ENCODE measurements around the gene CDYL. TPM values are rescaled to one million over a fixed set of nuclear protein-coding genes. Genes with fewer than 3 reads are reported as not detected.
A peak's percentile ranks its signal among the peaks of the same experiment; 100 is the strongest.

CDYL gene
- total RNA-seq, 1 donor from 2014 or later = 53.5 TPM

DNA sequence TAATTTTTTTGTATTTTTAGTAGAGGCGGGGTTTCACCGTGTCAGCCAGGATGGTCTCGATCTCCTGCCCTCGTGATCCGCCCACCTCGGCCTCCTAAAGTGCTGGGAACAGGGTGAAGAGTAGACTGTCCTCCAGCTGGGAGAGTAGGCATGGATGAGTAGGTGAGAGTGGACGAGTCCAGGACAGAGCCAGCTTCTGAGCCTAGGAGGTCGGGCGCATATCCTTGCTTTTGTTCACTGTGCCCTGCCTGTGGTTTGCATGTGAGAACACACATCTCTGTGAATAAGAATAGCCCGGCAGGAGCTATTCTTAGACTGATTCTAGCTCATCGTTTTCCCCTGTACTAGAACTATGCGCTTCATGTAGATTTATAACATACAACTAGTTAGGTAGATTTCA, 149.4 kb downstream of the CDYL start:
- H3K27ac ChIP-seq = no peak overlapping the region

DNA sequence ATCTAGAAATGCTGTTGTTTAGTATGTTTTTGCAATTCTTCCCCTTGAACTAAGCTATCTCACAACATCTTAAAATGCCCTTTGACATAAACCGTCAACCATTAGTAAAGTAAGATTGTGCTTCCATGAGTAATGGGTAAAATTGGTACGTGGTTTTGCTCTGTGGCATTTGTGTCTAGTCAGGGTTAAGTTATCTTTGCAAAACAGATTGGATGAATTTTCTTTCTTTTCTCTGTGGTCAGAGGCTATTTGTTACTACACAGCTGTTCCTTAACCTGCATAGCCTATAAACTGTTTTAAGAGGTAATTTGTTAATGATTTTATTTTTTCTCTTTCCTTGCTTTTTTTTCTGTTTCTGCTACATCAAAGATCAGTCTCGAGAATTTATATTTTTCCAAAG, 152.2 kb downstream of the CDYL start:
- H3K9me3 Mint-ChIP-seq = peaks cover 14% of the 10 kb centered on the region
- Histone ChIP-seq H3K4me1 (peaks cover 28% of the 10 kb centered on the region), H3K79me2 (ENCODE audit: low read depth) (peaks cover 97% of the 10 kb centered on the region), H3K4me3 (no peak overlapping the region), H3K36me3 (no peaks in the 10 kb centered on the region), H3K27me3 (no peaks in the 10 kb centered on the region), H3K9ac (no peak overlapping the region), H3K4me2 (no peak overlapping the region), H3K27ac (no peak overlapping the region), H3K9me3 (ENCODE audit: low read depth) (no peaks in the 10 kb centered on the region), H2AFZ (replicated peaks) (no peak overlapping the region), H4K20me1 (ENCODE audit: low read depth) (peaks cover 38% of the 10 kb centered on the region), H3F3A (ENCODE audit: low read depth) (peaks cover 9% of the 10 kb centered on the region)
- no peak overlapping the region for H3K4me3 Mint-ChIP-seq
- H3K27ac Mint-ChIP-seq = no peak overlapping the region
- H3K27me3 Mint-ChIP-seq (ENCODE audit: insufficient read depth, low read depth) = peaks cover 3% of the 10 kb centered on the region
- no peak for DNase-seq (ENCODE audit: low spot score)
- no peak for TF ChIP-seq EZH2 (IDR thresholded peaks at IDR 0.05)
- TF ChIP-seq EZH2phosphoT487 (IDR thresholded peaks at IDR 0.05) = no peak
- TF ChIP-seq, protein P1, sequence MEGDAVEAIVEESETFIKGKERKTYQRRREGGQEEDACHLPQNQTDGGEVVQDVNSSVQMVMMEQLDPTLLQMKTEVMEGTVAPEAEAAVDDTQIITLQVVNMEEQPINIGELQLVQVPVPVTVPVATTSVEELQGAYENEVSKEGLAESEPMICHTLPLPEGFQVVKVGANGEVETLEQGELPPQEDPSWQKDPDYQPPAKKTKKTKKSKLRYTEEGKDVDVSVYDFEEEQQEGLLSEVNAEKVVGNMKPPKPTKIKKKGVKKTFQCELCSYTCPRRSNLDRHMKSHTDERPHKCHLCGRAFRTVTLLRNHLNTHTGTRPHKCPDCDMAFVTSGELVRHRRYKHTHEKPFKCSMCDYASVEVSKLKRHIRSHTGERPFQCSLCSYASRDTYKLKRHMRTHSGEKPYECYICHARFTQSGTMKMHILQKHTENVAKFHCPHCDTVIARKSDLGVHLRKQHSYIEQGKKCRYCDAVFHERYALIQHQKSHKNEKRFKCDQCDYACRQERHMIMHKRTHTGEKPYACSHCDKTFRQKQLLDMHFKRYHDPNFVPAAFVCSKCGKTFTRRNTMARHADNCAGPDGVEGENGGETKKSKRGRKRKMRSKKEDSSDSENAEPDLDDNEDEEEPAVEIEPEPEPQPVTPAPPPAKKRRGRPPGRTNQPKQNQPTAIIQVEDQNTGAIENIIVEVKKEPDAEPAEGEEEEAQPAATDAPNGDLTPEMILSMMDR (IDR thresholded peaks at IDR 0.05) = no peak
- H3K36me3 Mint-ChIP-seq = peaks cover 21% of the 10 kb centered on the region
- H3K4me1 Mint-ChIP-seq = peaks cover 17% of the 10 kb centered on the region

More for the DNA sequence above, 149.4 kb downstream of the CDYL start:
- Histone ChIP-seq H3K79me2 (ENCODE audit: low read depth) (peaks cover 99% of the 10 kb centered on the region), H3K4me2 (peak overlapping the region; percentile 13), H2AFZ (replicated peaks) (no peak overlapping the region), H3K9me3 (ENCODE audit: low read depth) (no peaks in the 10 kb centered on the region), H3K9ac (no peak overlapping the region), H4K20me1 (ENCODE audit: low read depth) (peaks cover 14% of the 10 kb centered on the region), H3K4me3 (no peak overlapping the region), H3K36me3 (no peaks in the 10 kb centered on the region), H3K27me3 (no peaks in the 10 kb centered on the region), H3K4me1 (peaks cover 18% of the 10 kb centered on the region), H3F3A (ENCODE audit: low read depth) (peaks cover 9% of the 10 kb centered on the region)
- H3K4me1 Mint-ChIP-seq = peaks cover 7% of the 10 kb centered on the region
- no peaks in the 10 kb centered on the region for H3K27me3 Mint-ChIP-seq (ENCODE audit: insufficient read depth, low read depth)
- no peak overlapping the region for H3K4me3 Mint-ChIP-seq
- peak; percentile 20 for DNase-seq (ENCODE audit: low spot score)
- TF ChIP-seq, protein P1 (IDR thresholded peaks at IDR 0.05) = no peak
- no peak for TF ChIP-seq EZH2 (IDR thresholded peaks at IDR 0.05)
- TF ChIP-seq EZH2phosphoT487 (IDR thresholded peaks at IDR 0.05) = no peak
- peaks cover 18% of the 10 kb centered on the region for H3K9me3 Mint-ChIP-seq
- H3K36me3 Mint-ChIP-seq = peaks cover 31% of the 10 kb centered on the region
- no peak overlapping the region for H3K27ac Mint-ChIP-seq

DNA sequence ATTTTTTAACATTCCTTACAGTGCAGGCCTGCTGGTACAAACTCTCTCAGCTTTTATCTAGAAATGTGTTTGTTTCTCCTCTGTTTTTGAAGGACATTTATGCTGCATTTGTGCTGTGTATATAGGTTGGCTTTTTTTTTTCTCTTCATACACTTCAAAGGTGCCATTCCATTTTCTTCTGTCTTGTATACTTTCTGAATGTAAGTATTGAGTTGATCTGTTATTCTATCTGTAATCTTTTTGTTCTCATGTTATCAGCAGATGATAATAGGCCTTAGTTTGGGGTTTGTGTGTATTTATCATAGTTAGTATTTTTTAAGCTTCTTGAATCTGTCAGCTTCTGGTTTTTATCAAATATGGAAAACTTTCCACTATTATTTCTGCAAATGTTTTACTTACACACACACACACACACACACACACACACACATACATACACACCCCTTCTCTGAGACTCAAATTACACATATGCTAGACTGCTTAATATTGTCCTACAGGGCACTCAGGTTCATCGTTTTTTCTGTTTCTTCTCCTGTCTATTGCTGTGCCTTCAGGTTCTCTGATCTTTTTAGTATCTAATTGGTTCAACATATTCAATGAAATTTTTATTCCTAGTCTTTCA, 153.0 kb downstream of the CDYL start:
- Histone ChIP-seq H3F3A (ENCODE audit: low read depth) (peaks cover 5% of the 10 kb centered on the region), H3K27ac (no peak overlapping the region), H3K79me2 (ENCODE audit: low read depth) (peaks cover 97% of the 10 kb centered on the region), H2AFZ (replicated peaks) (no peak overlapping the region), H3K27me3 (no peaks in the 10 kb centered on the region), H3K4me3 (no peak overlapping the region), H3K4me2 (no peak overlapping the region), H3K4me1 (peaks cover 28% of the 10 kb centered on the region), H3K9me3 (ENCODE audit: low read depth) (no peaks in the 10 kb centered on the region), H4K20me1 (ENCODE audit: low read depth) (peaks cover 38% of the 10 kb centered on the region), H3K9ac (no peak overlapping the region), H3K36me3 (no peaks in the 10 kb centered on the region)
- peaks cover 19% of the 10 kb centered on the region for H3K36me3 Mint-ChIP-seq
- peaks cover 12% of the 10 kb centered on the region for H3K9me3 Mint-ChIP-seq
- peaks cover 15% of the 10 kb centered on the region for H3K4me1 Mint-ChIP-seq
- TF ChIP-seq EZH2 (IDR thresholded peaks at IDR 0.05) (no peak), EZH2phosphoT487 (IDR thresholded peaks at IDR 0.05) (no peak)
- TF ChIP-seq, protein P1 (IDR thresholded peaks at IDR 0.05) = no peak
- no peak for DNase-seq (ENCODE audit: low spot score)
- no peak overlapping the region for H3K4me3 Mint-ChIP-seq
- H3K27me3 Mint-ChIP-seq (ENCODE audit: insufficient read depth, low read depth) = peaks cover 3% of the 10 kb centered on the region
- no peak overlapping the region for H3K27ac Mint-ChIP-seq

Measured in neural progenitor cell (in vitro differentiated cells).